ENCODE results near the gene TNFRSF4.

The TNFRSF4 gene

GRCh38 chr1:1213345-1214265 is at the start of gene TNFRSF4:
TNFRSF4 (minus strand) TSS chr1:1214153; CDS start chr1:1214127, 26 bp downstream.
- TF ChIP-seq CTCF (conservative IDR thresholded peaks at IDR 0.05; ENCODE audit: low read depth, low read length), result no peak
- DNase-seq (ENCODE audit: low read depth), result no peak
- no peak within 1 kb of the TSS for H3K4me3 ChIP-seq (ENCODE audit: low read length)

GRCh38 chr1:1262758-1263157 is 48.8 kb upstream of the TNFRSF4 start:
- TF ChIP-seq CTCF (conservative IDR thresholded peaks at IDR 0.05; ENCODE audit: low read depth, low read length), result no peak
- DNase-seq (ENCODE audit: low read depth), result no peak
- no peak overlapping the region for H3K4me3 ChIP-seq (ENCODE audit: low read length)

- no peak for DNase-seq (ENCODE audit: low read depth)
- no peak overlapping the region for H3K4me3 ChIP-seq (ENCODE audit: low read length)
- no peak for TF ChIP-seq CTCF (conservative IDR thresholded peaks at IDR 0.05; ENCODE audit: low read depth, low read length)
These were observed 48.1 kb upstream of the TNFRSF4 start for GRCh38 chr1:1262071-1262470.

- H3K4me3 ChIP-seq (ENCODE audit: low read length), result no peak overlapping the region
- TF ChIP-seq CTCF (conservative IDR thresholded peaks at IDR 0.05; ENCODE audit: low read depth, low read length), result no peak
- no peak for DNase-seq (ENCODE audit: low read depth)
These were observed 47.0 kb upstream of the TNFRSF4 start for GRCh38 chr1:1260843-1261560.

- no peak for TF ChIP-seq CTCF (conservative IDR thresholded peaks at IDR 0.05; ENCODE audit: low read depth, low read length)
- H3K4me3 ChIP-seq (ENCODE audit: low read length), result no peak overlapping the region
These were observed 46.1 kb upstream of the TNFRSF4 start for GRCh38 chr1:1259951-1260600.

GRCh38 chr1:1259540-1259939 is 45.6 kb upstream of the TNFRSF4 start:
- no peak for TF ChIP-seq CTCF (conservative IDR thresholded peaks at IDR 0.05; ENCODE audit: low read depth, low read length)
- DNase-seq (ENCODE audit: low read depth), result no peak
- H3K4me3 ChIP-seq (ENCODE audit: low read length), result no peak overlapping the region

More at GRCh38 chr1:1259951-1260600, 46.1 kb upstream of the TNFRSF4 start:
- no peak for DNase-seq (ENCODE audit: low read depth)

Measured in retinal pigment epithelial cell (primary cell).